Measurements from ENCODE around the gene TMEM120B.

- TF ChIP-seq EZH2phosphoT487 (IDR thresholded peaks at IDR 0.05; ENCODE audit: insufficient read depth, low read depth): no peak
- no peak for TF ChIP-seq EZH2 (IDR thresholded peaks at IDR 0.05; ENCODE audit: insufficient read depth, poor library complexity, severe bottlenecking)
Measured at GRCh38 chr12:121741743-121742142, 29.2 kb downstream of the TMEM120B start.
